ENCODE results near the gene CFAP43. TPM values are rescaled to one million over a fixed set of nuclear protein-coding genes. Genes with fewer than 3 reads are reported as not detected.

CFAP43 gene
- total RNA-seq, 1 donor from 2014 or later: not detected

DNA sequence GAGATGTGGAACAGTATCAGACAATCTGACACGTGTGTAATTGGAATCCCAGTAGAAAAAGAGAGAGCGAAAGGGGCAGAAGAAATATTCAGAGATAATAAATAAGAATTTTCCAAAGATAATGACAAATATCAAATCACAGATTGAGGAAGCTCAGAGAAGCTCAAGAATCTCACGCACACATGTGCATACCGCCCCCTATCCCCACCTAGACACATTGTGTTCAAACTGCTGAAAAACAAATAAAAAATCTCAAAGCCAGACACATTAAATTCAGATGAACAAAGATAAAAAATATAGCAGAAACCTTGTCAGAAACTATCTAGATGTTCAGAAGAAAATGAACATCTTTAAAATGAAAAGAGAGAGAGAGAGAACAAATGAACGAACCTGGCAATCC lies 92.9 kb downstream of the CFAP43 start:
- Mint-ChIP-seq H3K27me3 (ENCODE audit: unreplicated experiment) (peaks cover 51% of the 10 kb centered on the region), H3K9me3 (ENCODE audit: unreplicated experiment) (no peaks in the 10 kb centered on the region), H3K4me3 (ENCODE audit: unreplicated experiment) (no peak overlapping the region), H3K4me1 (ENCODE audit: unreplicated experiment) (no peaks in the 10 kb centered on the region), H3K27ac (ENCODE audit: unreplicated experiment) (no peak overlapping the region), H3K36me3 (ENCODE audit: unreplicated experiment) (no peaks in the 10 kb centered on the region)
- no peak for DNase-seq (ENCODE audit: extremely low spot score, unreplicated experiment)
- peak; percentile 45 for TF ChIP-seq CTCF (IDR thresholded peaks at IDR 0.05)

GRCh38 chr10:104138131-104138530 lies 94.0 kb downstream of the CFAP43 start:
- DNase-seq (ENCODE audit: extremely low spot score, unreplicated experiment): no peak
- Mint-ChIP-seq H3K4me3 (ENCODE audit: unreplicated experiment) (no peak overlapping the region), H3K9me3 (ENCODE audit: unreplicated experiment) (no peaks in the 10 kb centered on the region), H3K27me3 (ENCODE audit: unreplicated experiment) (peaks cover 52% of the 10 kb centered on the region), H3K36me3 (ENCODE audit: unreplicated experiment) (no peaks in the 10 kb centered on the region), H3K27ac (ENCODE audit: unreplicated experiment) (no peak overlapping the region), H3K4me1 (ENCODE audit: unreplicated experiment) (no peaks in the 10 kb centered on the region)
- TF ChIP-seq CTCF (IDR thresholded peaks at IDR 0.05): no peak

DNA sequence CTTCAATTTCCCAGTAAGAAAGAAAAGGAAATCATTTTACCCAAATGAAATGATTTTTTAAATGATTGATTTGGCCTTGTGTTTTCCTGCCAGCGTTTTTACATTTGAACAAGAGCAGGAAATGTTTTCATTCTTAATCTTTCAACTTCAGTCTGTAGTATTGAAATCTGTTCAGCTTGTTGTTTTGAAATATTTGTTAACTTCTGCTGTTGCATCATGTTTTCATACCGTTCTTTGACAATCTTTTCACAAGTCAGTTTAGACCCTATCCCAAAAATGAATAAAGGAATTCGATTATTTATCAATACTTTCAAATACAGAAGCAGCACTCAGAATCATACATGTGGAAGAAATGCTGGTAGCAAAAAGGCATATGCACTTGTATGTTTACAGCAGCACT lies 102.1 kb downstream of the CFAP43 start:
- no peaks in the 10 kb centered on the region for H3K9me3 Mint-ChIP-seq (ENCODE audit: unreplicated experiment)
- no peak overlapping the region for H3K27ac Mint-ChIP-seq (ENCODE audit: unreplicated experiment)
- H3K36me3 Mint-ChIP-seq (ENCODE audit: unreplicated experiment): peaks cover 7% of the 10 kb centered on the region
- H3K27me3 Mint-ChIP-seq (ENCODE audit: unreplicated experiment): peaks cover 36% of the 10 kb centered on the region
- no peak overlapping the region for H3K4me3 Mint-ChIP-seq (ENCODE audit: unreplicated experiment)
- H3K4me1 Mint-ChIP-seq (ENCODE audit: unreplicated experiment): no peaks in the 10 kb centered on the region
- no peak for TF ChIP-seq CTCF (IDR thresholded peaks at IDR 0.05)
- DNase-seq (ENCODE audit: extremely low spot score, unreplicated experiment): no peak

- H3K27me3 Mint-ChIP-seq (ENCODE audit: unreplicated experiment): peaks cover 20% of the 10 kb centered on the region
- H3K27ac Mint-ChIP-seq (ENCODE audit: unreplicated experiment): no peak overlapping the region
- H3K9me3 Mint-ChIP-seq (ENCODE audit: unreplicated experiment): no peaks in the 10 kb centered on the region
- DNase-seq (ENCODE audit: extremely low spot score, unreplicated experiment): no peak
- no peak overlapping the region for H3K4me3 Mint-ChIP-seq (ENCODE audit: unreplicated experiment)
- no peak for TF ChIP-seq CTCF (IDR thresholded peaks at IDR 0.05)
- H3K4me1 Mint-ChIP-seq (ENCODE audit: unreplicated experiment): peaks cover 3% of the 10 kb centered on the region
- H3K36me3 Mint-ChIP-seq (ENCODE audit: unreplicated experiment): peaks cover 7% of the 10 kb centered on the region
Observed at GRCh38 chr10:104128214-104128613, 104.0 kb downstream of the CFAP43 start.

- TF ChIP-seq CTCF (IDR thresholded peaks at IDR 0.05): peak; percentile 20
- H3K27ac Mint-ChIP-seq (ENCODE audit: unreplicated experiment): no peak overlapping the region
- peaks cover 10% of the 10 kb centered on the region for H3K4me1 Mint-ChIP-seq (ENCODE audit: unreplicated experiment)
- H3K4me3 Mint-ChIP-seq (ENCODE audit: unreplicated experiment): no peak overlapping the region
- no peaks in the 10 kb centered on the region for H3K9me3 Mint-ChIP-seq (ENCODE audit: unreplicated experiment)
- peaks cover 7% of the 10 kb centered on the region for H3K36me3 Mint-ChIP-seq (ENCODE audit: unreplicated experiment)
- DNase-seq (ENCODE audit: extremely low spot score, unreplicated experiment): no peak
- H3K27me3 Mint-ChIP-seq (ENCODE audit: unreplicated experiment): peaks cover 12% of the 10 kb centered on the region
Observed at GRCh38 chr10:104127411-104127810, 104.8 kb downstream of the CFAP43 start.
